IMR-90 (cell line): Measurements from ENCODE around the gene AIRE.

Experiments
- RFX5 ChIP-seq: IDR thresholded peaks from 2 replicates; pipeline ENCODE4 v1.8.0; 2012; ENCODE audit warnings: low read depth, mild to moderate bottlenecking, low read length, moderate library complexity
- TF ChIP-seq, protein P1 (sequence below): conservative IDR thresholded peaks from 2 replicates; pipeline ENCODE4 v1.5.1; 2012; ENCODE audit warnings: mild to moderate bottlenecking, low read depth, low read length, improper control_type of control experiment

- TF ChIP-seq, protein P1, sequence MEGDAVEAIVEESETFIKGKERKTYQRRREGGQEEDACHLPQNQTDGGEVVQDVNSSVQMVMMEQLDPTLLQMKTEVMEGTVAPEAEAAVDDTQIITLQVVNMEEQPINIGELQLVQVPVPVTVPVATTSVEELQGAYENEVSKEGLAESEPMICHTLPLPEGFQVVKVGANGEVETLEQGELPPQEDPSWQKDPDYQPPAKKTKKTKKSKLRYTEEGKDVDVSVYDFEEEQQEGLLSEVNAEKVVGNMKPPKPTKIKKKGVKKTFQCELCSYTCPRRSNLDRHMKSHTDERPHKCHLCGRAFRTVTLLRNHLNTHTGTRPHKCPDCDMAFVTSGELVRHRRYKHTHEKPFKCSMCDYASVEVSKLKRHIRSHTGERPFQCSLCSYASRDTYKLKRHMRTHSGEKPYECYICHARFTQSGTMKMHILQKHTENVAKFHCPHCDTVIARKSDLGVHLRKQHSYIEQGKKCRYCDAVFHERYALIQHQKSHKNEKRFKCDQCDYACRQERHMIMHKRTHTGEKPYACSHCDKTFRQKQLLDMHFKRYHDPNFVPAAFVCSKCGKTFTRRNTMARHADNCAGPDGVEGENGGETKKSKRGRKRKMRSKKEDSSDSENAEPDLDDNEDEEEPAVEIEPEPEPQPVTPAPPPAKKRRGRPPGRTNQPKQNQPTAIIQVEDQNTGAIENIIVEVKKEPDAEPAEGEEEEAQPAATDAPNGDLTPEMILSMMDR: no peak
- TF ChIP-seq RFX5: no peak
Measured at GRCh38 chr21:44293551-44294231, 8.0 kb downstream of the AIRE start.
